ENCODE data around the gene SMIM28.

Gene SMIM28

DNA sequence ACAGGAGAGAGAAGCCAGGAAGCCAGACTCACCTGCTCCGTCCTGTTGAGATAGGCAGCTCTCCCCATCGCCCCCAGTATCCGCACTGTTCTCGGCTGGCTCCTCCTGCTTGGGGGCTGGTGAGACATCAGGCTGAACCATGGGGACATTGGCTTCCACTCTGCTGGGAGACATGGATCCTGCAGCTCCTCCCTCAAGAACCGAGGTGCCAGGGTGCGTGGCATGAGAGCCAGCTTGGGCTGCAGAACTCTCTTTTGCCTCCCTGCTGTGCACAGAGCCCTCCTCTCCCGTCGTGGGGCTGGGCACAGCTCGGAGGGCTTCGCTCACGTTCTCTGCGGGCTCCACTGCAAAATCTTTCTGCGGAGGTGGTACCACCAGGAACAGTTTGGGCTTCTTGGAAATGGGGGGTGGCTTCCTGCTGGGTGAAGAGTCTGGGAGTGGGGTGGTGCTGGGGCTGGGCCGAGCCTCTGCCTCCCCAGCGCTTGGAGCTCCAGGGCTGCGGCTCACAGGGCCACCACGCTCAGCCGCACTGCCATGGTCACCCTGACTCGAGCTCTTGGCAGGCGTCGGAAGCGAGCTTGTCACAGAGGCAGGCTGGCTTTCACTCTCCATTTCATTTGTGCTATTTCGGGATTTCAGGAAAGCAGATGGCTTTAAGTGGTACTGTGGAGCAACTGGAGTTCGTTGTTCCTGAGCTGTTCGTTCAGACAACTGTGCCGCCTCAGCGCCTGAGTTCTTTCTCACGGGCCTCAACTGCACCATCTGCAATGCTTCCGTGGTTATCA, 52.8 kb downstream of the SMIM28 start:
- DNase-seq (ENCODE audit: low read depth in 2 of 2) = no peak

GRCh38 chr6:138431256-138432062, 53.8 kb downstream of the SMIM28 start:
- no peak for DNase-seq (ENCODE audit: low read depth in 2 of 2)

- DNase-seq (ENCODE audit: low read depth in 2 of 2) = no peak
Observed at GRCh38 chr6:138432063-138432356, 54.3 kb downstream of the SMIM28 start.
